GM12873 (cell line): ENCODE data around the gene CRYGN.

Source experiments
- TF ChIP-seq, protein P1 (sequence below): IDR thresholded peaks from 2 replicates; pipeline ENCODE4 v1.5.1; 2012; ENCODE audit warnings: low read depth, mild to moderate bottlenecking, moderate library complexity, low read length, control low read depth; ENCODE audit not compliant: insufficient read depth; ENCODE audit errors: missing control alignments

CRYGN gene

DNA sequence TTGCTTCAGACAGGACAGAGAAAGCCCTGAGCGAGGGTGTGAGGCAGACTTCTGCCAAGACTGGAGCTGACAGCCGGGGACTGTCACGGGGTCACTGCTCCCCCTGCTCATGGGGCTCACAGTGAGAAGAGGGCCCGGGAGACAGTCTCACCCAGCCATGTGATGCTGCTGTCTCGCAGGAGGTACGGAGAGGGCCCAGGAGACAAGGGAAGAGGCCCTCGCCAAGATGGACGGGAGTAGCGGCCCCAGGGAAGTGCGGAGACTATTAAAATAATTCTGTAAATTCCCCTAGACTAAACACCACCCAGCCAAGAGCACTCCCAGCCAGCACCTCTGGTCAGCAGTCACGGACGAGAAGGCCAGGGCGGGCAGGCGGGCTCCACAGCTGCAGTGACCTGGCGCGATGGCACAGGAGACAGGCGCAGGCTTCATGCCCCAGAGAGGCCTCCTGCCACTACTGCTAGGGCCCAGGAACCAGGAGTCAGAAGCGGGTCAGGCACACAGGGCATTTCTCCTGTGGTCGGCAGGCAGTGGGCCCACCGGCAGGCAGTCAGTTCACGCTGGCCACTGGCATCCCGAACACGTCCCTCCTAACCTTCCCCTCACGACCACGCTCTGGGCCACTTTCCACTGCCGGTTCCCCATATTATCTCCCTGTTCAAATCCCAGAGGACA lies 54.2 kb downstream of the CRYGN start:
- TF ChIP-seq, protein P1, sequence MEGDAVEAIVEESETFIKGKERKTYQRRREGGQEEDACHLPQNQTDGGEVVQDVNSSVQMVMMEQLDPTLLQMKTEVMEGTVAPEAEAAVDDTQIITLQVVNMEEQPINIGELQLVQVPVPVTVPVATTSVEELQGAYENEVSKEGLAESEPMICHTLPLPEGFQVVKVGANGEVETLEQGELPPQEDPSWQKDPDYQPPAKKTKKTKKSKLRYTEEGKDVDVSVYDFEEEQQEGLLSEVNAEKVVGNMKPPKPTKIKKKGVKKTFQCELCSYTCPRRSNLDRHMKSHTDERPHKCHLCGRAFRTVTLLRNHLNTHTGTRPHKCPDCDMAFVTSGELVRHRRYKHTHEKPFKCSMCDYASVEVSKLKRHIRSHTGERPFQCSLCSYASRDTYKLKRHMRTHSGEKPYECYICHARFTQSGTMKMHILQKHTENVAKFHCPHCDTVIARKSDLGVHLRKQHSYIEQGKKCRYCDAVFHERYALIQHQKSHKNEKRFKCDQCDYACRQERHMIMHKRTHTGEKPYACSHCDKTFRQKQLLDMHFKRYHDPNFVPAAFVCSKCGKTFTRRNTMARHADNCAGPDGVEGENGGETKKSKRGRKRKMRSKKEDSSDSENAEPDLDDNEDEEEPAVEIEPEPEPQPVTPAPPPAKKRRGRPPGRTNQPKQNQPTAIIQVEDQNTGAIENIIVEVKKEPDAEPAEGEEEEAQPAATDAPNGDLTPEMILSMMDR: no peak

DNA sequence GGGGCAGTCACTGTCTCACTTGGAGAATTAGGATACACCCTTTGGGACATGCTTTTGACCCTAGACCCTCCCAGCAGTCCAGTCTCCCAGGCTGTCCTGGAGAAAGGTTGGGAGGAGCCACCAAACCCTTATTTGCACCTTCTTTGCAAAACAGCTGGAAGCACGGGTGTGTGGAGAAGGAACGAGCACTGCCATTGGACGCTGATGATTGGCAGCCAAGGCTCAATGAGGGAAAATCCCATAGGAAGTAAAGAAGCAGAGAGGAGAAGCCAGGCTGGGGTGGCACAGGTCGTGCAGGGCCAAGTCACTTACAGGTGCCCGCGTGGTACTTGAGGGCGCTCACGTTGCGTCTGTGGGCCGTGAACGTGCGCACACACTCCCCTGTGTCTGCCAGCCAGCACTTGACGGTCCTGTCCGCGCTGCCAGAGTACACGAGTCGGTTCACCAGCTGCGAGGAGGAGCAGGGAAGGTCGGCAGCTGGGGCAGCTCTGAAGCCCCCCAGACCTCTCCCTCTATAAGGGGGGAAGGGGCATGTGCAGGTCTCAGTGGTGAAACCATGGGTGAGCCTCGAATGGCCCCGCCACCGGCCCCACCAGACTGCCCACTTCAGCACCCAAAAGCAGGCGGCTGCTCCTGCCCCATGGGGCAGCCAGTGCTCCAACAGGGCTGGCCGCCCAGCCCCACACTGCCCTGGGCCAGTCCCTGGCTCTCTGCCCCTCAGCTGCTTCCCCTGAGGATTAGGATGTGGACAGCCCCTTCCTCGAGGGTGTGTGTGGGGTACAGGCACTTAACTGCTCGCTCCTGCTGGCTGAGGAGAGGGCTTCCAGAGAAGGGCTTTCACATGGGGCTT lies 54.9 kb downstream of the CRYGN start:
- TF ChIP-seq, protein P1: no peak

DNA sequence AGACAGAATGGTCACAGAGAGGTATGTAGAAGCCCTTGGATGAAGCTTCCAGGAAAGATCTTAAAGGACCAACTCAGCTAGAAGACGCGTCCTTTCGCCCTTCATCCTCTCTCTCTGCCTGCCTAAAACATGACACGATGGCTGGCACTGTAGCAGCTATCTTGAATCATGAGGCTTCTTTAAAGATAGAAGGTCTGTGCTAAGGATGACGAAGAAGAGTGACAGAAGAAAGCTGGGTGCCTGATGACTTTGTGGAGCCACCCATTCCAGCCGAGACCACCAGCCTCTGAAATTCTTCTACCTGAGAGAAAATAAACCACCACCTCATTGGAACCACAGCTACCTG lies 55.6 kb downstream of the CRYGN start:
- TF ChIP-seq, protein P1: no peak

DNA sequence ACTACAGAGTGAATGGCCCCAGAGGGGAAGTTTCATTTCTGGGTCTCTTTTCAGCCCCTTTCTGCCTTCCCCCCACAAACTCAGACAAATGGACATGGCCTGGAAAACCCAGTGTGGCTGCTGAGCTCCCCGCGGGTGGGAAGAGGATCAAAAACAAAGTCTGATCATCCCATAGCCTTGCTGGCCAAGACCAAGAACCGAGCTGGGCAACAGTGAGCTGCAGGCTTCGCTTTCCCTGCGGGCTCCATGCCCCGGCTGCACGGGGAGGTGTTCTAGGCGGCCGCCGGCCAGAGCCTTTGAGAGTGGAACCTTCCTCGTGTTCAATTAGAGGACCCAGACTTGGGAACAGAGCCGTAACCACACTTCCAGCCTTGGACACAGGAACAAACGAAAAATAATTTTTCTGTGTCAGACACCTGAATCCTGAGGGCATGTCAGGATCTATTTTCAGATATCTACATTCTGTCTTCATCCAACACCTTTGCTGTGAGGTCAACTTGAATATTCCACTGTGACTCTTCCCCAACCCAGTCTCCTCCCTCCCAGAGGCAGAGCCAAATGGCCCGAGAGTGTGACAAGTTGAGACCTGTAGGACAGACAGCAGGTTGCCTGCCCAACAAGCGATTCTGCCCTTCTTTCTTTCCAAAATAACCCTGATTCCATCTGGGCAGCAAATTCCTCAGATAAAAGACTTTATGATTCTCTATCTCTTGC lies 56.1 kb downstream of the CRYGN start:
- TF ChIP-seq, protein P1: no peak

DNA sequence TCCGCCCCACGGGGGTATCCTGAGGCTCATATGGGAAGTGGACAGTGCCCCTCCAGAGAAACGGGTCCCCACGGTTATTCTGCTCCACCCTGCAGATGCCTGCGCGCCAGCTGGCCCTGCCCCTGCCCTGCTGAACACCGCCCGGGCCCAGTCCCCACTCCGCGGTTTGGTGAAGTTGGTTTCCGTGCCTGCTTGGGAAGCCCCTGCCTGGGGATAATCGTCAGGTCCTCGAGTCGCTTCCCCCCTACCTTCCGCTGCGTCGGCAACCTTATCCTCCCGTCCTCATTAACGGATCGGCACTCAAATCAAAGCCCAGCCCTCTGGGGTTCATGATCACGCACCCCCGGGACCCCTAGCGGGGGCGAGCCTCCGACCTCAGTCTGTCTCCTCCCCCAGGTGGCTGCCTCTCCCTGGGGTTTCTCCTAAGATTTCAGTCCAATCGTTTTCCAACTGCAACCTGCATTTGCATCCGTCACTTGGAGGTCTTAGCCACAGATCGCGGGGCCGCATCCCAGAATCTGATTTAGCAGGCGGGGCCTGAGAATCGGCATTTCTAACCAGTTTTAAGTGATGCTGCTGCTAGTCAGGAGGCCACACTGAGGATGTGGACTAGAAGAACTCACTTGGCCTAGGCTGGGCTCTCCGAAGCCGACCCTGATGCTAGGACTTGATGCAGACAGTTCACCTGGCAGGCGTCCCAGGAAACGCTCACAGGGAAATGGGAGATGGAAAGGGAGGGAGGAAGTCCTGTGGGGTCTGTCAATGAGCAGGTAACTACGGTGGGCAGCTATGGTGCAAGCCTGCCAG lies 57.7 kb downstream of the CRYGN start:
- TF ChIP-seq, protein P1: no peak

DNA sequence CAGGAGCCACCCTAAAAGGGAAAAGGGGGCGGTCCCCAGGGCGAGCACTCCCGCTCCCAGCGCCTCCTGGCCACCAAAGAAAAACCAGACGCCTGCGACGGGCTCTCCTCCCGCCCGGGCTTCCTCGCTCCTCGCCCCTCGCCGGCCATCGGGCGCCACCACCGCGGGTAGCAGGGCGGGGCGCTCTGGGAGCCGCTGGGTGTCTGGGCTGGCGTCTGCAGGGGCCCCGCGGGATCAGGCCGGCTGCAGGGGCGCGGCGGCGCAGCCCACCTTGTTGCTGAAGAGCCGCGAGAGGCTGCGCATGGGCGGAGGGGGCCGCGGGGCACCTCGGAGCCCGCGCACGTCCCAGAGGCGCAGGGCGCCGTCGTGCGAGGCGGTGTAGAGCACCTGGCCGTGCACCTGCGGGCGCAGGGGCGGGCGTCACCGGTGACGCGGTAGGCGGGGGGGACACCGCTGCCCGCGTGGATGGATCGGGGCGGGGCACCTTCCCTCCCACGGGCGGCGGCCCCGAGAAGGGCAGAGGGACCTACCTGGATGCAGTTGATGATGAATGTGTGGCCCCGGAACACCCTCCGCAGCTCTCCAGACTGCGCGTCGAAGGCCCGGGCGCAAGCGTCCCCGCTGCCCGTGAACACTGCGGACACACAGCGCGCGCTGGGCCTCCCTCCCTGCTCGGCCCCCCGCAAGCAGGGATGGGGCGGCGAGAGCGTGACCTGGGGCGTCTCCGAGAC lies 58.4 kb downstream of the CRYGN start:
- TF ChIP-seq, protein P1: no peak
